ENCODE measurements around the gene TFDP1.

- TF ChIP-seq EZH2 (IDR thresholded peaks at IDR 0.05), result no peak
- no peak for TF ChIP-seq POLR2AphosphoS5 (IDR thresholded peaks at IDR 0.05; ENCODE audit: borderline replicate concordance, low read depth, low read length)
- no peak for TF ChIP-seq FOXP2 (optimal IDR thresholded peaks at IDR 0.05; ENCODE audit: control extremely low read depth, extremely low read length, insufficient read depth)
Observed at GRCh38 chr13:113653264-113654174, 69.0 kb downstream of the TFDP1 start.
